ENCODE results near the gene GRPR. TPM values are rescaled to one million over a fixed set of nuclear protein-coding genes. Genes with fewer than 3 reads are reported as not detected.
"Not testable (repeated sequence)": the region's sequence is repeated elsewhere in the genome, so short reads cannot be mapped to it uniquely, and the experiment has no call there.

GRPR gene
- polyA plus RNA-seq, 1 of the 3 experiments (the other 2 are of a cell fraction) = 1.2 TPM

DNA sequence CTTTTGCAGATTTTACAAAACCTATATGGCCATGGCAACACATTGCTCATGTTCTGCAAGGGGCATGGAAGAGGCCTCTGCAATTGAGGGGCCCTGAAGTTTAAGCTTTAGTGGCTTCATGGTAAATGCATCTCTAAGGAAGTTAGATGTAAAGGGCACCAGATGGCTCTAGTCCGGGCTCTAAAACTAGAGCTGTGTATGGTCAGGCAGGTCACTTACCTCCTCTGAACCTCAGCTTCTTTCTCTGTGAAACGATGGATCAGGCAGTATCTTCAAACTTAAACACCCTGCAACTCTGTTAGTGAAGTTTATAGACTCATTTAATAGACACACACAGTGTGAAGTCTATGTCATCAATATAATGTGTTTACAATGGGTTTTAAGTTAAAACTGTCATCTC is 53.9 kb downstream of the GRPR start:
- CTCF ChIA-PET = no interaction called here
- no peaks in the 10 kb centered on the region for H4K20me1 ChIP-seq (ENCODE audit: insufficient read depth)
- H3K9me3 ChIP-seq = no peaks in the 10 kb centered on the region
- no peak overlapping the region for H3K4me2 ChIP-seq
- H3K27me3 ChIP-seq (ENCODE audit: insufficient read depth) = no peaks in the 10 kb centered on the region
- no peaks in the 10 kb centered on the region for H3K79me2 ChIP-seq (ENCODE audit: insufficient read depth)
- H3K4me1 ChIP-seq (ENCODE audit: control insufficient read depth in 1 of 2, insufficient read depth in 2 of 2, low read depth in 1 of 2, low read length in 1 of 2) = no peaks in the 10 kb centered on the region
- POLR2A ChIA-PET = no interaction called here
- no peaks in the 10 kb centered on the region for H3K9me2 ChIP-seq
- no peak overlapping the region for H3K27ac ChIP-seq (ENCODE audit: low read depth in 2 of 2, low read length in 1 of 2)
- H3K4me3 ChIP-seq (ENCODE audit: low read depth in 2 of 2, low read length in 1 of 2) = no peak overlapping the region
- peaks cover 0 to 3% of the 10 kb centered on the region in 2 experiments for H3K36me3 ChIP-seq (replicated peaks in 1 of 2; ENCODE audit: control insufficient read depth in 1 of 2, insufficient read depth in 2 of 2, low read length in 1 of 2)
- no peak overlapping the region for H3K9ac ChIP-seq
- H3F3A ChIP-seq (replicated peaks; ENCODE audit: insufficient read depth) = no peaks in the 10 kb centered on the region
- 65% methylated on average over 2 of the region's 2 CpGs for WGBS (ENCODE audit: low lambda C conversion rate)
- TF ChIP-seq ZBTB33 (IDR thresholded peaks at IDR 0.05; ENCODE audit: borderline replicate concordance, low read depth) (no peak), CHD2 (IDR thresholded peaks at IDR 0.05; ENCODE audit: low read length, partially characterized antibody) (no peak), SMC3 (IDR thresholded peaks at IDR 0.05; ENCODE audit: low read depth, low read length) (no peak), YY1 (IDR thresholded peaks at IDR 0.05; ENCODE audit: low read depth) (no peak), RFX5 (IDR thresholded peaks at IDR 0.05; ENCODE audit: low read length) (no peak), SIN3A (IDR thresholded peaks at IDR 0.05; ENCODE audit: borderline replicate concordance, low read depth, low read length) (no peak)
- DNase-seq = no peak
- no peak overlapping the region for H2AFZ ChIP-seq (ENCODE audit: low read depth)

- H3K36me3 ChIP-seq (replicated peaks in 1 of 2; ENCODE audit: control insufficient read depth in 1 of 2, insufficient read depth in 2 of 2, low read length in 1 of 2); H4K20me1 ChIP-seq (ENCODE audit: insufficient read depth); H3K9me3 ChIP-seq; H3K79me2 ChIP-seq (ENCODE audit: insufficient read depth); CTCF ChIA-PET; POLR2A ChIA-PET; H3K4me3 ChIP-seq (ENCODE audit: low read depth in 2 of 2, low read length in 1 of 2); DNase-seq; H2AFZ ChIP-seq (ENCODE audit: low read depth); H3K27me3 ChIP-seq (ENCODE audit: insufficient read depth); H3K9me2 ChIP-seq: not testable (repeated sequence)
- H3K4me1 ChIP-seq (ENCODE audit: control insufficient read depth in 1 of 2, insufficient read depth in 2 of 2, low read depth in 1 of 2, low read length in 1 of 2) = peaks cover 2 to 28% of the 10 kb centered on the region in 2 experiments; a peak in 2 of 4 replicates
- peaks cover 21% of the 10 kb centered on the region for H3F3A ChIP-seq (replicated peaks; ENCODE audit: insufficient read depth)
- H3K27ac ChIP-seq (ENCODE audit: low read depth in 2 of 2, low read length in 1 of 2) = peak overlapping the region in 1 of 2 experiments; percentile 98; a peak in 2 of 4 replicates
- WGBS (ENCODE audit: low lambda C conversion rate) = 66% methylated on average over 10 of the region's 10 CpGs
- H3K4me2 ChIP-seq = peak overlapping the region; percentile 19; the same call in 1 of the 2 replicates
- peak overlapping the region; percentile 70; the same call in 1 of the 2 replicates for H3K9ac ChIP-seq
Observed at GRCh38 chrX:16183843-16184242, 60.5 kb downstream of the GRPR start.

GRCh38 chrX:16185725-16186136 is 62.4 kb downstream of the GRPR start:
- no peaks in the 10 kb centered on the region for H3K9me3 ChIP-seq
- no peak for DNase-seq
- H3K27ac ChIP-seq (ENCODE audit: low read depth in 2 of 2, low read length in 1 of 2) = peak overlapping the region in 1 of 2 experiments; percentile 98; a peak in 3 of 4 replicates
- ChIA-PET POLR2A (no interaction called here), CTCF (no interaction called here)
- H3K36me3 ChIP-seq (replicated peaks in 1 of 2; ENCODE audit: control insufficient read depth in 1 of 2, insufficient read depth in 2 of 2, low read length in 1 of 2) = no peaks in the 10 kb centered on the region
- peaks cover 21% of the 10 kb centered on the region for H3F3A ChIP-seq (replicated peaks; ENCODE audit: insufficient read depth)
- peak overlapping the region; percentile 70; the same call in 1 of the 2 replicates for H3K9ac ChIP-seq
- H3K4me2 ChIP-seq = peak overlapping the region; percentile 72
- no peaks in the 10 kb centered on the region for H3K9me2 ChIP-seq
- H3K79me2 ChIP-seq (ENCODE audit: insufficient read depth) = peaks cover 5% of the 10 kb centered on the region; the same call in 1 of the 2 replicates
- peaks cover 2 to 28% of the 10 kb centered on the region in 2 experiments; a peak in 2 of 4 replicates for H3K4me1 ChIP-seq (ENCODE audit: control insufficient read depth in 1 of 2, insufficient read depth in 2 of 2, low read depth in 1 of 2, low read length in 1 of 2)
- H2AFZ ChIP-seq (ENCODE audit: low read depth) = peak overlapping the region; percentile 75; the same call in 1 of the 2 replicates
- 11% methylated on average over 2 of the region's 2 CpGs for WGBS (ENCODE audit: low lambda C conversion rate)
- 0 out of 4 replicates have a peak overlapping the region, but pooled peaks of 1 of the 2 experiments have one; percentile 31 for H3K4me3 ChIP-seq (ENCODE audit: low read depth in 2 of 2, low read length in 1 of 2)
- H3K27me3 ChIP-seq (ENCODE audit: insufficient read depth) = no peaks in the 10 kb centered on the region
- no peaks in the 10 kb centered on the region for H4K20me1 ChIP-seq (ENCODE audit: insufficient read depth)
- TF ChIP-seq MAX (IDR thresholded peaks at IDR 0.05; ENCODE audit: low read depth) (no peak; the same call in 1 of the 2 replicates), TCF12 (IDR thresholded peaks at IDR 0.05) (peak; percentile 76), YY1 (IDR thresholded peaks at IDR 0.05; ENCODE audit: low read depth) (peak; percentile 68; the same call in 1 of the 2 replicates), FOXM1 (IDR thresholded peaks at IDR 0.05; ENCODE audit: low read depth) (no peak), ZBTB33 (IDR thresholded peaks at IDR 0.05; ENCODE audit: borderline replicate concordance, low read depth) (no peak), IRF3 (IDR thresholded peaks at IDR 0.05; ENCODE audit: low read depth, low read length) (no peak), RAD21 (IDR thresholded peaks at IDR 0.05; ENCODE audit: low read length) (no peak), SIN3A (IDR thresholded peaks at IDR 0.05; ENCODE audit: borderline replicate concordance, low read depth, low read length) (no peak), RFX5 (IDR thresholded peaks at IDR 0.05; ENCODE audit: low read length) (no peak), POLR2AphosphoS5 (IDR thresholded peaks at IDR 0.05; ENCODE audit: low read depth, low read length) (peak; percentile 47; the same call in 1 of the 2 replicates), GABPA (IDR thresholded peaks at IDR 0.05; ENCODE audit: low read depth) (no peak), NFIC (IDR thresholded peaks at IDR 0.05; ENCODE audit: borderline replicate concordance) (peak; percentile 46)
- TF ChIP-seq, protein P1, sequence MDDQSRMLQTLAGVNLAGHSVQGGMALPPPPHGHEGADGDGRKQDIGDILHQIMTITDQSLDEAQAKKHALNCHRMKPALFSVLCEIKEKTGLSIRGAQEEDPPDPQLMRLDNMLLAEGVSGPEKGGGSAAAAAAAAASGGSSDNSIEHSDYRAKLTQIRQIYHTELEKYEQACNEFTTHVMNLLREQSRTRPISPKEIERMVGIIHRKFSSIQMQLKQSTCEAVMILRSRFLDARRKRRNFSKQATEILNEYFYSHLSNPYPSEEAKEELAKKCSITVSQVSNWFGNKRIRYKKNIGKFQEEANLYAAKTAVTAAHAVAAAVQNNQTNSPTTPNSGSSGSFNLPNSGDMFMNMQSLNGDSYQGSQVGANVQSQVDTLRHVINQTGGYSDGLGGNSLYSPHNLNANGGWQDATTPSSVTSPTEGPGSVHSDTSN (IDR thresholded peaks at IDR 0.05) = peak; percentile 82
